Stimulated activated CD4-positive, alpha-beta T cell treated with anti-CD3 and anti-CD28 coated beads, Interleukin-4, amount 100 ng/mL, for 4 hours (primary cell): ENCODE results near the gene SLC6A1.
"Not testable (repeated sequence)": the region's sequence is repeated elsewhere in the genome, so short reads cannot be mapped to it uniquely, and the experiment has no call there.

Source experiments
- DNase-seq, 2 experiments: peaks; one replicate each; pipeline ENCODE4 v3.0.0-alpha.2; 2020

Gene SLC6A1

GRCh38 chr3:11024181-11024580, 31.6 kb downstream of the SLC6A1 start:
- no peak for DNase-seq

GRCh38 chr3:11029948-11030347, 37.4 kb downstream of the SLC6A1 start:
- DNase-seq, result no peak

GRCh38 chr3:11033871-11034270, 41.3 kb downstream of the SLC6A1 start:
- no peak for DNase-seq

GRCh38 chr3:11034309-11034985, 41.9 kb downstream of the SLC6A1 start:
- DNase-seq, result no peak

- DNase-seq, result no peak
These were observed 43.4 kb downstream of the SLC6A1 start for GRCh38 chr3:11035757-11036505.

- no peak for DNase-seq
These were observed 44.8 kb downstream of the SLC6A1 start for GRCh38 chr3:11037241-11037873.

- no peak for DNase-seq
These were observed 45.4 kb downstream of the SLC6A1 start for GRCh38 chr3:11037976-11038375.

GRCh38 chr3:11045536-11045935, 53.0 kb downstream of the SLC6A1 start:
- DNase-seq, result no peak

GRCh38 chr3:11047500-11047899, 55.0 kb downstream of the SLC6A1 start:
- DNase-seq, result no peak

GRCh38 chr3:11050666-11051323, 58.2 kb downstream of the SLC6A1 start:
- no peak for DNase-seq

GRCh38 chr3:11053926-11054503, 61.5 kb downstream of the SLC6A1 start:
- DNase-seq, result no peak

GRCh38 chr3:11054739-11055438, 62.3 kb downstream of the SLC6A1 start:
- no peak for DNase-seq

- DNase-seq, result no peak
These were observed 62.9 kb downstream of the SLC6A1 start for GRCh38 chr3:11055496-11055895.

- DNase-seq, result no peak
These were observed 64.0 kb downstream of the SLC6A1 start for GRCh38 chr3:11056531-11057050.

- no peak for DNase-seq
These were observed 65.1 kb downstream of the SLC6A1 start for GRCh38 chr3:11057655-11058054.

GRCh38 chr3:11059090-11059798, 66.7 kb downstream of the SLC6A1 start:
- DNase-seq, result no peak

GRCh38 chr3:11059799-11060115, 67.2 kb downstream of the SLC6A1 start:
- no peak for DNase-seq

GRCh38 chr3:11060500-11061251, 68.1 kb downstream of the SLC6A1 start:
- DNase-seq, result peak; percentile 18 to 57

GRCh38 chr3:11061268-11061871, 68.8 kb downstream of the SLC6A1 start:
- not testable (repeated sequence) for DNase-seq

GRCh38 chr3:11062704-11063103, 70.2 kb downstream of the SLC6A1 start:
- DNase-seq, result no peak
